GM19239 (cell line): ENCODE measurements around the gene MOB3C.
A peak's percentile ranks its signal among the peaks of the same experiment; 100 is the strongest.
"Not testable (repeated sequence)": the region's sequence is repeated elsewhere in the genome, so short reads cannot be mapped to it uniquely, and the experiment has no call there.

ENCODE experiments used
- DNase-seq: peaks from one replicate; pipeline ENCODE4 v3.0.0; 2011; ENCODE audit warnings: low spot score; ENCODE audit not compliant: insufficient read length
- FAIRE-seq: peaks from 2 replicates; lab custom pipeline; 2011; peaks lifted over from hg19 to GRCh38; lab: Jason Lieb, UNC

Gene MOB3C

DNA sequence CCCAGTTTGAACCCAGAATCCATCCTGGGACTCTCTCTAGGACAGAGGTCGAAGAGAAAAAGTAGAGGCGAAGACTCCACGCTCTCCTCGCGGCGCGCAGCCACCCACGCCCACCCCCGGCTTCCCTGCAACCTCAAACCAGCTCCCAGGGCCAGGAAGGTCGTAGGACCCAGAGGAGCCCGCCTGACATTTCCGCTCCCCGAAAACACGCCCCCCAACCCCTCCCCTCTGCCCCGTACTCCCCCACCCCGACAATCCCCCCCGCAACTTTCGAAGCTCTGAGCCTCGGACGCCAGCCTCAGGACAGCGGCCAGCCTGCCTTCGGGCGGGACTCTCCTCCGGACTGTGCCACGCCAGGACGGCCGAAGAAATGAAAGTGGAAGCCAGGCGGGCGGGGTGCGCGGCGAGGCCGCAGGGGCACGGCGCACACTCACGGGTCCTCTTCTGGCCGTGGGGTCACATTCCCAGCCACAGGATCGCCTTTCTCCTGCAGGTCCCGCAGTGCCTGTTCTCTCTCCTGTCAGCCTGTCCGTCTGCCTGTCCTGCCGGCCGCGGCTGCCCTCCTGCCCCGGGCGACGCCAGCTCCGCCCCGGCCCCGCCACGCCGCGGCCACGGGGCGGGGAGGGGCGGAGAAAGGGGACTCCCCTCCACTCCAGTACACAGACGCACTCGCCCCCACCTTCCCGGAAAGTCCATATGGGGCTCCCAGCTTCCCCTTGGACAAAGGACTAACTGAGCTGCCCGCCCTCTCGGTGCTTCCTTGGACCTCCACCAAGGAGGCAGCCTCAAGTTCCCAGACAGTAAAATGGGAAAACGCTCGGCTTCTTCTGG lies at the start of gene MOB3C:
TSS of gene MOB3C (minus strand) at position 535 of the 831 bp plus-strand sequence. CDS start 3,490 bp downstream, outside the sequence.
- DNase-seq (peak; percentile 72), FAIRE-seq (peak; percentile 81)

DNA sequence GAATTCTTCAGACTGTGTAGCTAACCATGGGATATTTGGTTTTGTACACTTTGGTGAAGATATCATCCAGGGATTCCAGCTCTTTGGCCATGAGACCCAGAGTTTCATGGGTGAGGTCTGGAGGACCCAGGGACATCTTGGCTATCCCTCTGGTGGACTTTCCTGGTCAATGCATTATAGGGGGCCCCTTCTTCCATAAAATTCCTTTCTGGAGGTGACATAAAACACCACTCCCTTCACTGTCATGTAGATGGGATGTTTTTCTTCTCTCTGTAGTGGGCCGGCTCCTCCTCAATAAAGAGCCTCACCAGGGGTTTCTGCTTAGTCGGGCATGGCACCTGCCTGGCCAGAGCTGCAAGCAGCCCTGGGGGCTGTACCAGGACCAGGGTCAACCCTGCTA lies 49.4 kb upstream of the MOB3C start:
- FAIRE-seq, result no peak
- DNase-seq, result no peak

DNA sequence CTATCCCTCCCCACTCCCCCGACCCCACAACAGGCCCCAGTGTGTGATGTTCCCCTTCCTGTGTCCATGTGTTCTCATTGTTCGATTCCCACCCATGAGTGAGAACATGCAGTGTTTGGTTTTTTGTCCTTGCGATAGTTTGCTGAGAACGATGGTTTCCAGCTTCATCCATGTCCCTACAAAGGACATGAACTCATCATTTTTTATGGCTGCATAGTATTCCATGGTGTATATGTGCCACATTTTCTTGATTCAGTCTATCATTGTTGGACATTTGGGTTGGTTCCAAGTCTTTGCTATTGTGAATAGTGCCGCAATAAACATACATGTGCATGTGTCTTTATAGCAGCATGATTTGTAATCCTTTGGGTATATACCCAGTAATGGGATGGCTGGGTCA lies 46.3 kb upstream of the MOB3C start:
- not testable (repeated sequence) for FAIRE-seq, DNase-seq

DNA sequence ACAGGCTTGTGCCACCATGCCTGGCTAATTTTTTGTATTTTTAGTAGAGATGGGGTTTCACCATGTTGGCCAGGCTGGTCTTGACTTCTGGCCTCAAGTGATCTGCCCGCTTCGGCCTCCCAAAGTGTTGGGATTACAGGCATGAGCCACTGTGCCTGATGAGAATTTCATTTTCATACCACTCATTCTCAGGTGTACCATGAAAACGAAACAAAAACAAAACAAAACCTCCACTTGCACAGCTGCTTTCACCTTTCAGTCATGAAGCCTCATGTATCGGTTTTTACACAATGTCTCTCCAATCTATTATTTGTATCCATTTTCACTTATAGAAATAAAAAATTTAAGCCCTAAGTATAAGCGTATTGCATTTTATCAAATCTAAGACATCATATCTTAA lies 43.5 kb upstream of the MOB3C start:
- not testable (repeated sequence) for DNase-seq
- FAIRE-seq, result peak; percentile 88

DNA sequence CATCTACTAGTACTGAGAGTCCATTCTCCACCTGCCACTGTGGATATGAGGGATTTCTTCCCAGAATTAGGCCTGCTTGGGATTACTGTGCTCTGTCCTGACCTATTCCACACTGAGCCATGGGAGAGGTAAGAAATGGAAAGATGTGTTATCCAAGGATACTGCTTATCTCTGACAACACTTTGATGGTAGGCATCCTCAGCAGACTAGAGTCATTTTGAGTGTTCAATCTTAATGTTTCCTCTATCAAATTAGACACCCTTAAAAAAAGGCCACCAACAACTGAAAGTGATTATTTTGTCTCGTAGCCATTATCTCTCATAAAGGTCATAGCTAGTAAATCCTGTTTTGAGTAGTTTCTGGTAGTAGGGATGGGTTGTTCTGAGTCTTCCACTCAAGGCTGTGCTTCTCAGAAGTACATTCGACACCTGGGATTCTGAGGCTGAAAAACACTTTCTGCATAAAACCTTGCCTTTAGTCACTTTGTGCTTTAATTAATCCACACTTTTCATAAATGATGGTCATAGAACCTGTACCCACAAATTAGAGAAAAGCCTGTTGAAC lies 42.8 kb upstream of the MOB3C start:
- DNase-seq (no peak), FAIRE-seq (no peak)

DNA sequence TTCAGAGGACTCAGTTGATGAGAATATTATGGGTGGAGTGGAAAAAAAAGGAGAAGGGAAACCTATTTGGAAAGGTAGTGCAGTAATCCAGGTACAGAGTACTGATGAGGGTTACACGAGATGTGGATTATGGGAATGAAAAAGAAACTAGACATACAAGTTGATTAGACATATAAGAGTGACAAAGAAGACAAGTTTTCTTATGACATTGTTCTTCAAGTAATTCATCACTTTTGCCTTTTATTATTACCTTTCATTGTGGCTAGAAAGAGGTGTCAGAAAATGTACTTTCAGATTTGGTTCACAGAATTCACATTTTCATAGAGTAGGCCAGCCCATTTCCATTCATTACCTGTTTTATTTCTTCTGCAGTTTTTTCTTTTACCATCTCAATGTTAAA lies 41.2 kb upstream of the MOB3C start:
- FAIRE-seq, result no peak
- no peak for DNase-seq

DNA sequence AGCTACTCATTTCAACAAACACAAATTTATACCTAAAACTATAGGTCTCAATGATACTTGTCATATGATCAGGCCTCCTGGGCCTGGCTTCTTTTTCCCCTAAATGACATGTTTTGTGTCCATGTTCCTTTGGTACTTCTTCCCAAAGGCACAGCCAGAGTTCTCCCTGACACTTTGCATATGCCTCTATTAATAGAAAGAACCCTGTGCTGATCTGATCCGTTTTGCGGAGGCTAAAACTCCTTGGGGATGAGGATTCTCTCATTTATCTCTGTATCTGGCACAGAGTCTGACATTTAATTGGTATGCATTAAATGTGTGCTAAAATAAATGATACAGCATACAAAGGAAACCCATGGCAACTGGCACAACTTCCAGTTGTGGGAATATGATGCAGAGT lies 40.0 kb upstream of the MOB3C start:
- no peak for FAIRE-seq

DNA sequence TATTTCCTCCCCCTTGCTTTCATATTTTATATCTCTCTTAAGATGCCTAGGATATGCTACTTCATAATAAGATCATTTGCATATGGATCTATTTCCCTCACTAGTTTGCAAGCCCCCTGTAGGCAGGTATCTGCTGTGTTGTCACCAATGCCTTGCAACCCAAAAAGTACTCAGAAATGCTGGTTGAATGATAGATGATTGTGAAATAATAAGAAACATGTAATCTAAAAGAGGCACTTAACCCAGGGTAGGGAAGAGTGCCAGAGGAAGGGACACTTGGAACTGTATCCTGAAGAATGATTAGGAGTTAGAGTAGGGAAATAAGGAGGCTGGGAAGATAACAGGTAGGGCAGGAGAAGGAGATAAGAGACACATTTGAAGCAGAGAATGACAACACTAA lies 39.2 kb upstream of the MOB3C start:
- no peak for FAIRE-seq

More for the DNA sequence above, 40.0 kb upstream of the MOB3C start:
- DNase-seq, result no peak

DNA sequence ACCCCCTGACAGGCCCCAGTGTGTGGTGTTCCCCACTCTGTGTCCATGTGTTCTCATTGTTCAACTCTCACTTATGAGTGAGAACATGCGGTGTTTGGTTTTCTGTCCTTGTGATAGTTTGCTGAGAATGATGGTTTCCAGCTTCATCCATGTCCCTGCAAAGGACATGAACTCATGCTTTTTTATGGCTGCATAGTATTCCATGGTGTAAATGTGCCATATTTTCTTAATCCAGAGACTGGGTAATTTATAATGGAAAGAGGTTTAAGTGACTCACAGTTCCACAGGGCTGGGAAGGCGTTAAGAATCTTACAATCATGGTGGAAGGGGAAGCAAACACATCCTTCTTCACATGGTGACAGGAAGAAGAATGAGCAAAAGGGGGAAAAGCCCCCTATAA lies 38.1 kb upstream of the MOB3C start:
- not testable (repeated sequence) for FAIRE-seq, DNase-seq

More for the DNA sequence above, 39.2 kb upstream of the MOB3C start:
- DNase-seq, result no peak

DNA sequence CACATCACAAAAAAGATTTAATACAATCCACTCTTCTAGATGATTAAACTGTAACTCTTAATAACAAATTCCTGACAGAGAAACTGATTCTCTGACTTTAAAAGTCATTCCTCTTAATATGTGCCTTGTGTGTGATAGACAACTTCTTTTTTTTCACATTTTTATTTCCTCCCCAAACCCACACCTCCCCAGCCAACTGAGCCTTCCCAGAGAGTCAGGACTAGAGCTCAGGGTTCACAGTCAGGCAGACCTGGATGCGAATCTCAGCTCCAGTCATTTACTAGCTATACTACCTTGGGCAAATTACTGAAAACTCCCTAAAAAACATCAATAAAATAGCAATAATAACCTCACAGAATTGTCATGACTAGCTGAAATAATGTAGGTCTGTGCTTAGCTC lies 37.4 kb upstream of the MOB3C start:
- no peak for DNase-seq
- FAIRE-seq, result no peak

DNA sequence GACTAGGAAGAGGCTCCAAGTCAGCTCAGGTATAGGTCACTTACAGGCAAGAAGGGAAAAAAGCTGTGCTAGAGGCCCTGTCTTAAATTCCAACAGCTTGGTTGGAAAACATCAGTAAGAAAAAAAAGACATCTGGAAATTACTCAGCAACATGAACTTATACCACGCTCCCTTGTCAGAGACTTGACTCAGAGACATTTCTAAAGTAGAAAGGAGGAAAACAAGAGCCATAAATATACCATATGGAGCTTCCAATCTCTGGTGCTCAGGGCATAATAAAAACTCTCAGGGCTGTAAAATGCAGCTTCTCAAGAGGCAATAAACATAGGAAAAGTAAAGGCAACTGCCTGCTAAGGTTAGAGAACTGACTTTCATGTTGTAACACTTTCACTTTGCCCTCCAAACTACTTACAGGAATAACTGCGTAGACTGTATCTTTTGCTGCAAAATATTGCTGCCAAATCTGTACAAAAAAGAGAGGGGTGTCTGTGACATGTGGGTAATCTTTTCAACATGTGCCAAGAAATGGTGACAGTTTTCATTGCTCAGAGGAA lies 36.9 kb upstream of the MOB3C start:
- FAIRE-seq (no peak), DNase-seq (no peak)

DNA sequence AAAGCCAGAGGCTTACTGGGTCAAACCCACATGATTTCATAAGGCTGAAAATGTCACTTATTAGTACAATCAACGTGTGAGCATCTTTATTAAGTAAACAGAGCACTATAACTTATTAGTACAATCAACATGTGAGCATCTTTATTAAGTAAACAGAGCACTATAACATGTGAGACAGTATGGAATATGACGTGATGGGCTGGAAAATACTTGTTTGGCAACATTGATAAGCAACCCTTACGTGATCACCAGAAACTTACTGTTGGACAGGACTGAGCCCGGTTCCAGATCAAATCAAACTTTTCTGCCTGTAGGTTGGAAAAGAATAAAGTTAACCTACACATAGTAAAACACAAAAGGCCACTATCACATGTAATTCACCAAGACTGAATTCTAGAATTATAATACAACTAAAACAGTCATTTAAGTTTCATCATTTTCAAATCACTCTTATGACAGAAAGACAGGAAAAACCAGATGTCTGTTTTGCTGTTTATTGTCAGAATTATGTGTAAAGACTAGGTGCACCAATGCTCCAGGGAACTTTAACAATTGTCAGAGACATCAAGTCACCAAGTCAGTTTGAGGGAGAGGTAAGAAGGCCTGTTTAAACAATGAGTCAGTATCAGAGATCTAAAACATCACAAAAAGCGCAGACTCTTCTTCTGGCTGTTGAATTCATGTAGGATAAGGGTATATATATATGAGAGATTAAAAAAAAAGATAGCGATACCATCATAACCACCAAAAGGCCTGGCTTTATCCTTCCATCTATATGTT lies 35.9 kb upstream of the MOB3C start:
- no peak for FAIRE-seq
- no peak for DNase-seq

DNA sequence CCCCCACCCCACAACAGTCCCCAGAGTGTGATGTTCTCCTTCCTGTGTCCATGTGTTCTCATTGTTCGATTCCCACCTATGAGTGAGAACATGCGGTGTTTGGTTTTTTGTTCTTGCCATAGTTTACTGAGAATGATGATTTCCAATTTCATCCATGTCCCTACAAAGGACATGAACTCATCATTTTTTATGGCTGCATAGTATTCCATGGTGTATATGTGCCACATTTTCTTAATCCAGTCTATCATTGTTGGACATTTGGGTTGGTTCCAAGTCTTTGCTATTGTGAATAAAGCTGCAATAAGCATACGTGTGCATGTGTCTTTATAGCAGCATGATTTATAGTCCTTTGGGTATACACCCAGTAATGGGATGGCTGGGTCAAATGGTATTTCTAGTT lies 34.5 kb upstream of the MOB3C start:
- DNase-seq, FAIRE-seq: not testable (repeated sequence)

DNA sequence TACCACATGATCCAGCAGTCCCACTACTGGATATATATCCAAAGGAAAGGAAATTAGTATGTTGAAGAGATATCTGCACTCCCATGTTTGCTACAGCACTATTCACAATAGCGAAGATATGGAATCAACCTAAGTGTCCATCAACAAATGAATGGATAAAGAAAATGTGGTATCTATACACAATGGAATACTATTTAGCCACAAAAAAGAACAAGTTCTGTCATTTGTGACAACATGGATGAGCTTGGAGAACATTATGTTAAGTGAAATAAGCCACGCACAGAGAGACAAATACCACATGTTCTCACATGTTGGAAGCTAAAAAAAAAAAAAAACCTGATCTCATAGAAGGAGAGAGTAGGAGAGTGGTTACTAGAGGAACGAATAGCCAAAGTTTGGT lies 33.9 kb upstream of the MOB3C start:
- no peak for FAIRE-seq
- DNase-seq, result no peak

DNA sequence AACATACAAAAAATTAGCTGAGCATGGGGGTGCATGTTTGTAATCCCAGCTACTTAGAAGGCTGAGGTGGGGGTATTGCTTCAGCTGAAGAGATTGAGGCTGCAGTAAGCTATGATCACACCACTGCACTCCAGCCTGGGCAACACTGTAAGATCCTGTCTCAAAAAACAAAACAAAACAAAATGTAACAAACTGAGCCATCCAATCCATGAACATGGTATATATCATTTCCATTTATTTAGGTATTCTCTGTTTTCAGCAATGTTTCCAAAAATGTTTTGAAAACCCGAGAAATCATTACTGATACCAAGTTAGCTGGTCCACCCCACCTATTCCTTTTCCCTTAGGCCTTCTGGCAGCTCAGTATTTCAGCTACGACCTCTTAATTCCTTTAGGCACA lies 33.2 kb upstream of the MOB3C start:
- DNase-seq, result no peak
- FAIRE-seq, result no peak

DNA sequence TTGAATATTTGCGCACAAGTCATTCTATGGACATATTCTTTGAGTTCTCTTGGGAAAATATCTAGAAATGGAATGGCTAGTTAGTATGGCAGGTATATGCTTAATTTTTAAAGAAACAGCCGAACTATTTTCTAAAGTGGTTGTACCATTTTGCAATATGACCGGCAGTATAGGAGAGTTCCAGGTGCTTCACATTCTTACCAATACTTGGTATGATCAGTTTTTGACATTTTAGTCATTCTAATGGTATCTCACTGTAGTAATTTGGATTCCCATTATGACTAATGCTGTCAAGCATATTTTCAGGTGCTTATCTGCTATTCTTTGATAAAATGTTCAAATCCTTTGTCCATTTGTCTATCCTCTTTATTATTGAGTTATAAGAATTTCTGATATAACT lies 31.0 kb upstream of the MOB3C start:
- DNase-seq, result no peak
- no peak for FAIRE-seq

DNA sequence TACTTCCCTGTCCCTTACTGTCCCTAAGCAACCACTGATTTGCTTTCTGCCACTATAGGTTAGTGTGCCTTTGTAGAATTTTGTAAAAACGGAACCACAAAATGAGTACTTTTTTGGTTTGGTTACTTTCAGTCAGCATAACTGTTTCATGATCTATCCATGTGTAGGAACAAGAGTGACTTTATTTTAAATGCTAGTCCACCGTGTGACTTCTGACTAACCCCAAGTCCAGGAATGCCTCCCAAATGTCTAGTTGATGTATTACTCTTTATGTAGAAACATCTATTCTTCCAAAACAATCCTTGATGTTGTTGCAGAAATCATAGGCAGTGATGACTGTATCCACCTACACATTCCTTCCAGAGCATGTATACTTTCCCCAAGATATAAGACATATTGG lies 30.2 kb upstream of the MOB3C start:
- FAIRE-seq (no peak), DNase-seq (no peak)

DNA sequence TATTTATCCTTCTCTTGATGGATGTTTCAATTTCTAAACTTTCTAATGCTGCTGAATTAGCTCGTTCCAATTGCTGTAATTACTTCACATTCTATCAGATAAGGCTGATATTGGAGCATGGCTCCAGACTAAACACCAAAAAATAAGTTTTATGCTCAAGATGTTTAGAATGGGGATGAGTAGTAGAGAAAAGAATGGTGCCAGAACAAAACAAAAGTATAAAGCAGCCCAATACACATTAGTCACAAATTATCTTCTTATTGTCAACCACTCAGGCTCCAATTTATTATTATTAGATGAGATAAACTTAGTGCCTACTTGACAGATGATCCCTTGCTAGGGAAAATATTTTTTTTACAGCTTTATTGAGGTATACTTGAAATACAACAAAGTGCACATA lies 29.7 kb upstream of the MOB3C start:
- FAIRE-seq (no peak), DNase-seq (no peak)

DNA sequence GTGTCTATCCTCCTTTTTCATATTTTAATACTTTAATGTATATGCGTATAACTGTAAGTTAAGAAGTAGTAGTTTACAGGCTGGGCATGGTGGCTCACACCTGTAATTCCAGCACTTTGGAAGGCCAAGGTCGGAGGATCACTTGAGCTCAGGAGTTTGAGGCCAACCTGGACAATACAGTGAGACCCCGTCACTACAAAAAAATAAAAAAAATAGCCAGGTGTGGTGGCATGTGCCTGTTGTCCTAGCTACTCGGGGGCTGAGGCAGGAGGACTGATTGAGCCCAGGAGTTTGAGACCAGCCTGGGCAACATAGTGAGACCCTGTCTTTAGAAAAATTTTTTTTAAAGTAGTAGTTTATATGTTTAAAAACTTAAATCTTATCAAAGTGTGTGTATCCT lies 29.2 kb upstream of the MOB3C start:
- DNase-seq (no peak), FAIRE-seq (no peak)

DNA sequence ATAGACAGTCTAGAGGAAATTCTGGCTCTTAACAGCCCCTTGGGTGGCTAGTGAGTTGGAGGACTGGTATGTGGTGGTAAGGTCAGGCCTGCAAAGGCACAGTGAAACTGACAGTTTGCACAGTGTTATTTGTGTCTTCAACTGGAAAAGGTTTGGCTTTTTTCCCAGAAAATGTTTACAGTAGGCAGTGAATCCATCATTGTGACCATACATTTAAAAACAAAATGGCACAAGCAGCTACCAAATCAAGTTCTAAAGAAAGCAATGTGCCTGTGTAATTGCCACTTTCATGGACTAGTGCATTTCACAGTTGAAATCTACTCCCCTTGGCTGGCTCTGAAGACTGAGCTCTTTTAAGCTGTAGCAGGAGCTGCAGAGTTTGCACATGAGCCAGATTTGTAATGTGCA lies 26.8 kb upstream of the MOB3C start:
- no peak for FAIRE-seq
- no peak for DNase-seq
